ENCODE measurements around the gene ANP32B.
"Not testable (repeated sequence)": the region's sequence is repeated elsewhere in the genome, so short reads cannot be mapped to it uniquely, and the experiment has no call there.

ANP32B gene

DNA sequence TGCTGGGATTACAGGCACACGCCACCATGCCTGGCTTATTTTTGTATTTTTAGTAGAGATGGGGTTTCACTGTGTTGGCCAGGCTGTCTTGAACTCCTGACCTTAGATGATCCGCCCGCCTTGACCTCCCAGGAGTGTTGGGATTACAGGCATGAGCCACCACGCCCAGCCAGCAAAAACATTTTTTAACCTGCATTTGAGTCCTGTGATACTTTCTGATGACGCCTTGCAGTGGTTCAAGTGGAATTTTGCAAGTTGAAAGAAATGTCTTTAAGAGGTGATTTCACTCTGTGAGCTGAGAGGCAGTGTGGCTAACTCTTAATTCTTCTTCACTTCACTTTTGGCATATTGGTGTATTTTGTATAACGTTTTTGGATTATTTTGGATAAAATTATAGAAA is 9.1 kb downstream of the ANP32B start:
- no peak for TF ChIP-seq CTCF (IDR thresholded peaks at IDR 0.05; ENCODE audit: low read depth, low read length)
- H3K4me3 ChIP-seq (replicated peaks in 1 of 2; ENCODE audit: low read depth in 2 of 2, low read length in 2 of 2) = no peak overlapping the region
- no peak for DNase-seq (ENCODE audit: low read depth in 2 of 2)

- no peak for TF ChIP-seq CTCF (IDR thresholded peaks at IDR 0.05; ENCODE audit: low read depth, low read length)
- DNase-seq (ENCODE audit: low read depth in 2 of 2) = no peak
- no peak overlapping the region for H3K4me3 ChIP-seq (replicated peaks in 1 of 2; ENCODE audit: low read depth in 2 of 2, low read length in 2 of 2)
Observed at GRCh38 chr9:97993000-97993399, 9.9 kb downstream of the ANP32B start.

GRCh38 chr9:97994703-97995102 is 11.6 kb downstream of the ANP32B start:
- DNase-seq (ENCODE audit: low read depth in 2 of 2) = no peak
- no peak overlapping the region for H3K4me3 ChIP-seq (replicated peaks in 1 of 2; ENCODE audit: low read depth in 2 of 2, low read length in 2 of 2)
- TF ChIP-seq CTCF (IDR thresholded peaks at IDR 0.05; ENCODE audit: low read depth, low read length) = no peak

- not testable (repeated sequence) for DNase-seq (ENCODE audit: low read depth in 2 of 2); H3K4me3 ChIP-seq (replicated peaks in 1 of 2; ENCODE audit: low read depth in 2 of 2, low read length in 2 of 2)
Observed at GRCh38 chr9:97996676-97997075, 13.5 kb downstream of the ANP32B start.

GRCh38 chr9:97997330-97998276 is 14.5 kb downstream of the ANP32B start:
- DNase-seq (ENCODE audit: low read depth in 2 of 2) = no peak
- H3K4me3 ChIP-seq (replicated peaks in 1 of 2; ENCODE audit: low read depth in 2 of 2, low read length in 2 of 2) = no peak overlapping the region
- no peak for TF ChIP-seq CTCF (IDR thresholded peaks at IDR 0.05; ENCODE audit: low read depth, low read length)

DNA sequence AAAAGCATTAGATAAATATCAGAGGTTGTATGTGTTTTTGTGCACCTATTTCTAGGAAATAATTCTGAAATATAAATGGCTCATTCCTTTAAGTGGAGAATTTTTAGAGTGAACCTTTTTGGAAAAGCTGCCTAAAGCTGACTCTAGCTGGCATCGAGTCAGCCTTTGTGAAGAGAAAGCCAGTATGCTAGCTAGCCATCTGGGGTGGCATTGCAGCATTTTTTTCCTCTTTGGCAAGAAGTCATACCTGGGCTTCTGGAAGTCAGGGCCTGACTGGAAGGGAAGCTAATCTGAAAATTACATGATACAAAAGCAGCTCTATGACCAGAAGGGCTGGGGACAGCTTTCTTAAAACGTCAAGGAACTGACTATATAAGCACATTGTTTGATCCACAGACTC is 19.7 kb downstream of the ANP32B start:
- TF ChIP-seq CTCF (IDR thresholded peaks at IDR 0.05; ENCODE audit: low read depth, low read length) = no peak
- peak in 1 of 2 donors; percentile 49 for DNase-seq (ENCODE audit: low read depth in 2 of 2)
- no peak overlapping the region for H3K4me3 ChIP-seq (replicated peaks in 1 of 2; ENCODE audit: low read depth in 2 of 2, low read length in 2 of 2)

- TF ChIP-seq CTCF (IDR thresholded peaks at IDR 0.05; ENCODE audit: low read depth, low read length) = no peak
- H3K4me3 ChIP-seq (replicated peaks in 1 of 2; ENCODE audit: low read depth in 2 of 2, low read length in 2 of 2) = no peak overlapping the region
- DNase-seq (ENCODE audit: low read depth in 2 of 2) = no peak
Observed at GRCh38 chr9:98006127-98006796, 23.1 kb downstream of the ANP32B start.
